Stimulated activated CD4-positive, alpha-beta T cell treated with anti-CD3 and anti-CD28 coated beads, Interleukin-15, amount 100 ng/mL, for 1 hour (primary cell): Measurements from ENCODE around the gene GJB4.
"Not testable (repeated sequence)": the region's sequence is repeated elsewhere in the genome, so short reads cannot be mapped to it uniquely, and the experiment has no call there.

Experiments
- DNase-seq, 2 donors: peaks; one replicate each; pipeline ENCODE4 v3.0.0-alpha.2; 2020; ENCODE audit warnings: low read depth in 1 of 2, low spot score in 1 of 2

GJB4 gene

GRCh38 chr1:34746785-34747637 is 12.5 kb upstream of the GJB4 start:
- DNase-seq, result no peak

GRCh38 chr1:34747638-34747941 is 11.9 kb upstream of the GJB4 start:
- no peak for DNase-seq

GRCh38 chr1:34749992-34750391 is 9.5 kb upstream of the GJB4 start:
- no peak for DNase-seq

- no peak for DNase-seq
Observed at GRCh38 chr1:34750610-34751009, 8.9 kb upstream of the GJB4 start.

- no peak for DNase-seq
Observed at GRCh38 chr1:34753163-34753562, 6.4 kb upstream of the GJB4 start.

GRCh38 chr1:34754964-34755637 is 4.4 kb upstream of the GJB4 start, which contains the start of gene GJB5:
TSS of gene GJB5 (plus strand) at chr1:34755047. CDS start at chr1:34757331, 2,284 bp downstream.
- no peak for DNase-seq

- DNase-seq, result no peak
Observed at GRCh38 chr1:34755961-34756360, 3.6 kb upstream of the GJB4 start.

- no peak for DNase-seq
Observed at GRCh38 chr1:34757386-34757785, 2.2 kb upstream of the GJB4 start.

- no peak for DNase-seq
Observed at GRCh38 chr1:34758751-34759150, 789 bp upstream of the GJB4 start.

GRCh38 chr1:34761176-34761761 is 1.7 kb downstream of the GJB4 start:
- DNase-seq, result no peak

GRCh38 chr1:34761776-34762307 is 2.3 kb downstream of the GJB4 start:
- DNase-seq, result no peak

- no peak for DNase-seq
Observed at GRCh38 chr1:34762474-34763141, 3.1 kb downstream of the GJB4 start.

- DNase-seq, result no peak
Observed at GRCh38 chr1:34763142-34763781, 3.7 kb downstream of the GJB4 start.

- DNase-seq, result no peak
Observed at GRCh38 chr1:34768856-34769255, 9.3 kb downstream of the GJB4 start.

GRCh38 chr1:34770891-34771504 is 11.5 kb downstream of the GJB4 start:
- DNase-seq, result no peak

GRCh38 chr1:34771573-34772371 is 12.2 kb downstream of the GJB4 start:
- DNase-seq, result no peak

GRCh38 chr1:34773114-34773513 is 13.6 kb downstream of the GJB4 start:
- not testable (repeated sequence) for DNase-seq

GRCh38 chr1:34774957-34775356 is 15.4 kb downstream of the GJB4 start:
- no peak for DNase-seq

GRCh38 chr1:34776911-34777310 is 17.4 kb downstream of the GJB4 start:
- DNase-seq, result no peak
